A549 (cell line): Measurements from ENCODE around the gene DLG2. TPM values are rescaled to one million over a fixed set of nuclear protein-coding genes. Genes with fewer than 3 reads are reported as not detected.

Experiments
- ATAC-seq, 2 experiments: fragments of 200-7000 bp in 1 of 2; fragments of >200 bp in 1 of 2; cut with Nextera tagmentation in 1 of 2; cut with Tn5 transposase in 1 of 2; 3 replicates each; pipeline versions ENCODE4 v1.8.0 to v1.9.1; 2018 to 2020; ENCODE audit warnings: mild to moderate bottlenecking in 1 of 2, moderate library complexity in 1 of 2
- CTCF ChIA-PET: fragments of 300-600 bp; sonication (Branson Sonifier 250); formaldehyde crosslinking; extraction: SDS; loops from one replicate; lab custom pipeline; 2021; ENCODE audit warnings: antibody characterized with exemption, inconsistent platforms; lab: Yijun Ruan, JAX
- POLR2A ChIA-PET: fragments of 350-600 bp; formaldehyde crosslinking; extraction: SDS; loops from one replicate; lab custom pipeline; 2021; ENCODE audit warnings: antibody characterized with exemption, inconsistent platforms; lab: Yijun Ruan, JAX
- DNase-seq, 2 experiments: peaks; one replicate each; pipeline versions ENCODE4 v3.0.0 to v3.0.0-alpha.2; 2011 to 2016; ENCODE audit warnings: low read depth in 1 of 2, low spot score in 1 of 2
- FAIRE-seq: peaks from 2 replicates; lab custom pipeline; 2011; peaks lifted over from hg19 to GRCh38; lab: Jason Lieb, UNC
- H3K27ac ChIP-seq, 2 experiments: fragments of >200 bp; sonication (Bioruptor Twin); formaldehyde crosslinking; 3 replicates each; pipeline ENCODE4 v1.5.1; 2016 to 2017
- H3K4me1 ChIP-seq: fragments of >200 bp; sonication (Bioruptor Twin); formaldehyde crosslinking; 3 replicates; pipeline ENCODE4 v1.6.1; 2016
- H3K4me2 ChIP-seq: fragments of >200 bp; sonication (Bioruptor Twin); formaldehyde crosslinking; 3 replicates; pipeline ENCODE4 v1.6.1; 2016
- H3K4me3 ChIP-seq: fragments of >200 bp; sonication (Bioruptor Twin); formaldehyde crosslinking; 3 replicates; pipeline ENCODE4 v1.5.1; 2016
- H3K9me3 ChIP-seq: fragments of >200 bp; sonication (Bioruptor Twin); formaldehyde crosslinking; 3 replicates; pipeline ENCODE4 v1.6.1; 2016
- BHLHE40 ChIP-seq: IDR thresholded peaks from 2 replicates; pipeline ENCODE4 v1.6.1; 2012; ENCODE audit warnings: low read depth, low read length, inconsistent platforms
- CHD2 ChIP-seq: fragments of 150-350 bp; IDR thresholded peaks from 2 replicates; pipeline ENCODE4 v1.6.1; 2014; ENCODE audit warnings: low read length; ENCODE audit not compliant: partially characterized antibody
- CHD4 ChIP-seq: fragments of 200-600 bp; sonication (generic); IDR thresholded peaks from 2 replicates; pipeline ENCODE4 v1.6.1; 2016; ENCODE audit warnings: antibody characterized with exemption, mild to moderate bottlenecking, borderline replicate concordance
- EHF ChIP-seq: fragments of 250-450 bp; sonication (Bioruptor Pico); IDR thresholded peaks from 2 replicates; pipeline ENCODE4 v1.5.0; 2020; ENCODE audit warnings: mild to moderate bottlenecking
- EHMT2 ChIP-seq: fragments of 200-600 bp; sonication (generic); IDR thresholded peaks from 2 replicates; pipeline ENCODE4 v1.6.1; 2016; ENCODE audit warnings: antibody characterized with exemption, low read depth, mild to moderate bottlenecking, moderate library complexity
- ELK1 ChIP-seq: fragments of 150-350 bp; IDR thresholded peaks from 2 replicates; pipeline ENCODE4 v1.6.1; 2014; ENCODE audit warnings: low read depth, mild to moderate bottlenecking, low read length
- ESRRA ChIP-seq: fragments of 150-350 bp; IDR thresholded peaks from 2 replicates; pipeline ENCODE4 v1.6.1; 2014; ENCODE audit warnings: mild to moderate bottlenecking, low read length, borderline replicate concordance
- HDAC2 ChIP-seq: fragments of 200-600 bp; sonication (generic); IDR thresholded peaks from 2 replicates; pipeline ENCODE4 v1.6.1; 2016
- HES2 ChIP-seq: fragments of >200 bp; sonication (Bioruptor Twin); formaldehyde crosslinking; IDR thresholded peaks from 2 replicates; pipeline ENCODE4 v1.6.1; 2016
- HMGXB4 ChIP-seq: fragments of 250-450 bp; sonication (Bioruptor Pico); IDR thresholded peaks from 2 replicates; pipeline ENCODE4 v1.5.0; 2021; ENCODE audit warnings: mild to moderate bottlenecking, moderate library complexity, borderline replicate concordance
- HOXB5 ChIP-seq: fragments of 250-450 bp; sonication (Bioruptor Pico); IDR thresholded peaks from 2 replicates; pipeline ENCODE4 v1.5.0; 2020; ENCODE audit warnings: mild to moderate bottlenecking, moderate library complexity
- JUNB ChIP-seq: fragments of >200 bp; sonication (Bioruptor Twin); formaldehyde crosslinking; IDR thresholded peaks from 2 replicates; pipeline ENCODE4 v1.6.1; 2016
- KDM5A ChIP-seq: fragments of 200-600 bp; sonication (generic); IDR thresholded peaks from 2 replicates; pipeline ENCODE4 v1.6.1; 2016; ENCODE audit warnings: antibody characterized with exemption, mild to moderate bottlenecking
- MAFK ChIP-seq: fragments of 450-650 bp; IDR thresholded peaks from 2 replicates; pipeline ENCODE4 v1.6.1; 2014; ENCODE audit not compliant: partially characterized antibody
- PHF8 ChIP-seq: fragments of 200-600 bp; sonication (generic); IDR thresholded peaks from 2 replicates; pipeline ENCODE4 v1.6.1; 2016; ENCODE audit warnings: low read depth, mild to moderate bottlenecking, antibody characterized with exemption, moderate library complexity, borderline replicate concordance
- RAD21 ChIP-seq, 2 experiments: fragments of >200 bp in 1 of 2; sonication (Bioruptor Twin) in 1 of 2; formaldehyde crosslinking in 1 of 2; IDR thresholded peaks in 1 of 2; conservative IDR thresholded peaks in 1 of 2; 2 replicates in 1 of 2; 3 replicates in 1 of 2; pipeline ENCODE4 v1.6.1; 2012 to 2018; ENCODE audit warnings: inconsistent platforms in 1 of 2
- RARB ChIP-seq: fragments of 250-450 bp; sonication (Bioruptor Pico); IDR thresholded peaks from 2 replicates; pipeline ENCODE4 v1.8.0; 2021; ENCODE audit warnings: mild to moderate bottlenecking, moderate library complexity
- RCOR1 ChIP-seq: fragments of 150-350 bp; IDR thresholded peaks from 2 replicates; pipeline ENCODE4 v1.6.1; 2014; ENCODE audit warnings: antibody characterized with exemption, low read length, low read depth
- SMC3 ChIP-seq: fragments of >200 bp; sonication (Bioruptor Twin); formaldehyde crosslinking; IDR thresholded peaks from 3 replicates; pipeline ENCODE4 v1.6.1; 2018; ENCODE audit warnings: inconsistent platforms
- SREBF2 ChIP-seq: fragments of 450-650 bp; IDR thresholded peaks from 2 replicates; pipeline ENCODE4 v1.6.1; 2014; ENCODE audit warnings: mild to moderate bottlenecking, moderate library complexity
- ZSCAN20 ChIP-seq: fragments of 250-450 bp; sonication (Bioruptor Pico); IDR thresholded peaks from 2 replicates; pipeline ENCODE4 v1.8.0; 2022; ENCODE audit warnings: mild to moderate bottlenecking, moderate library complexity
- WGBS: methylation state at CpG from one replicate; pipeline ENCODE4 v1.1.6; 2017; ENCODE audit errors: missing lambda C conversion rate; 5-methylcytosine and 5-hydroxymethylcytosine counted together
- polyA plus RNA-seq, 4 experiments: library from polyadenylated mRNA; depleted of rRNA in 3 of 4; stranded (reverse); fragments of >200 nt; fragmentation: RNase III in 1 of 4; extraction: RNeasy Plus Mini Kit Qiagen cat#74134 plus additional on column Dnase treatment in 1 of 4; gene quantifications; 2 replicates in 3 of 4; 3 replicates in 1 of 4; pipeline ENCODE4 v1.2.3, GENCODE V29; 2011 to 2017
- TF ChIP-seq, protein P1 (sequence below): fragments of 450-650 bp; IDR thresholded peaks from 2 replicates; pipeline ENCODE4 v1.6.1; 2014; ENCODE audit warnings: antibody characterized with exemption
- TF ChIP-seq, protein P2 (sequence below): IDR thresholded peaks from 2 replicates; pipeline ENCODE4 v1.6.1; 2012

DLG2 gene
- polyA plus RNA-seq, 2 of the 4 experiments (the other 2 are of a cell fraction) = 0.26 to 0.79 TPM

- ChIA-PET POLR2A (no interaction called here), CTCF (no interaction called here)
- no peak for FAIRE-seq
- TF ChIP-seq PHF8 = no peak
- no peak for TF ChIP-seq CHD2
- no peak for TF ChIP-seq HES2
- TF ChIP-seq RCOR1 = no peak
- TF ChIP-seq HMGXB4 (CRISPR knock-in tag) = no peak
- TF ChIP-seq SMC3 = no peak
- peak; percentile 24 for TF ChIP-seq MAFK
- TF ChIP-seq, protein P1, sequence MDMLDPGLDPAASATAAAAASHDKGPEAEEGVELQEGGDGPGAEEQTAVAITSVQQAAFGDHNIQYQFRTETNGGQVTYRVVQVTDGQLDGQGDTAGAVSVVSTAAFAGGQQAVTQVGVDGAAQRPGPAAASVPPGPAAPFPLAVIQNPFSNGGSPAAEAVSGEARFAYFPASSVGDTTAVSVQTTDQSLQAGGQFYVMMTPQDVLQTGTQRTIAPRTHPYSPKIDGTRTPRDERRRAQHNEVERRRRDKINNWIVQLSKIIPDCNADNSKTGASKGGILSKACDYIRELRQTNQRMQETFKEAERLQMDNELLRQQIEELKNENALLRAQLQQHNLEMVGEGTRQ = no peak
- Histone ChIP-seq H3K4me3 (no peak overlapping the region), H3K9me3 (no peaks in the 10 kb centered on the region), H3K4me2 (no peak overlapping the region), H3K4me1 (no peaks in the 10 kb centered on the region), H3K27ac (no peak overlapping the region)
- no peak for DNase-seq
- ATAC-seq = no peak
Observed at GRCh38 chr11:84290647-84291046, 1336.5 kb downstream of the DLG2 start.

GRCh38 chr11:84289381-84289906 is 1337.7 kb downstream of the DLG2 start:
- TF ChIP-seq ZSCAN20 (CRISPR knock-in tag) = no peak
- TF ChIP-seq EHF (CRISPR knock-in tag) = no peak
- TF ChIP-seq KDM5A = no peak
- TF ChIP-seq RARB (CRISPR knock-in tag) = no peak
- TF ChIP-seq HOXB5 = no peak
- TF ChIP-seq HDAC2 = no peak
- no peak for TF ChIP-seq BHLHE40
- TF ChIP-seq EHMT2 = no peak
- TF ChIP-seq SMC3 = no peak
- TF ChIP-seq, protein P2, sequence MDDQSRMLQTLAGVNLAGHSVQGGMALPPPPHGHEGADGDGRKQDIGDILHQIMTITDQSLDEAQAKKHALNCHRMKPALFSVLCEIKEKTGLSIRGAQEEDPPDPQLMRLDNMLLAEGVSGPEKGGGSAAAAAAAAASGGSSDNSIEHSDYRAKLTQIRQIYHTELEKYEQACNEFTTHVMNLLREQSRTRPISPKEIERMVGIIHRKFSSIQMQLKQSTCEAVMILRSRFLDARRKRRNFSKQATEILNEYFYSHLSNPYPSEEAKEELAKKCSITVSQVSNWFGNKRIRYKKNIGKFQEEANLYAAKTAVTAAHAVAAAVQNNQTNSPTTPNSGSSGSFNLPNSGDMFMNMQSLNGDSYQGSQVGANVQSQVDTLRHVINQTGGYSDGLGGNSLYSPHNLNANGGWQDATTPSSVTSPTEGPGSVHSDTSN = no peak
- no peak for TF ChIP-seq JUNB
- TF ChIP-seq CHD4 = no peak
- no peak for TF ChIP-seq RAD21 (conservative IDR thresholded peaks at IDR 0.05 in 1 of 2, IDR thresholded peaks at IDR 0.05 in 1 of 2)
- TF ChIP-seq SREBF2 = no peak
- no peak for TF ChIP-seq ESRRA
- TF ChIP-seq ELK1 = no peak
- no peaks in the 10 kb centered on the region for H3K4me1 ChIP-seq
- DNase-seq (no peak), ATAC-seq (no peak), FAIRE-seq (no peak)
- H3K4me3 ChIP-seq = no peak overlapping the region
- WGBS = 10% methylated on average over 3 of the region's 3 CpGs
- no peaks in the 10 kb centered on the region for H3K9me3 ChIP-seq
- H3K27ac ChIP-seq = no peak overlapping the region
- POLR2A ChIA-PET = no interaction called here
- CTCF ChIA-PET = no interaction called here
- no peak overlapping the region for H3K4me2 ChIP-seq
